Common myeloid progenitor, CD34-positive (primary cell): ENCODE results near the gene SLC22A13.
A peak's percentile ranks its signal among the peaks of the same experiment; 100 is the strongest.

ENCODE experiments used
- CTCF ChIA-PET: fragments of 350-600 bp; sonication (Branson Sonifier 250); formaldehyde crosslinking; loops from one replicate; lab custom pipeline; 2021; ENCODE audit warnings: antibody characterized with exemption; lab: Charles Lee
- POLR2A ChIA-PET: fragments of 350-600 bp; sonication (Branson Sonifier 250); formaldehyde crosslinking; loops from one replicate; lab custom pipeline; 2021; ENCODE audit warnings: antibody characterized with exemption; lab: Charles Lee
- DNase-seq, 3 donors: peaks; one replicate each; pipeline versions ENCODE4 v3.0.0 to v3.0.0-alpha.2; 2013
- H3K27ac ChIP-seq, 2 experiments: 1 replicate in 1 of 2; 2 replicates in 1 of 2; pipeline ENCODE4 v1.7.0; 2013; ENCODE audit warnings: inconsistent platforms in 2 of 2, low read length in 2 of 2, mild to moderate bottlenecking in 2 of 2, low read depth in 1 of 2, moderate library complexity in 1 of 2; ENCODE audit not compliant: severe bottlenecking in 2 of 2, insufficient read depth in 1 of 2, poor library complexity in 1 of 2
- H3K27me3 ChIP-seq, 5 experiments: replicated peaks in 2 of 5; 1 replicate in 3 of 5; 2 replicates in 2 of 5; pipeline versions ENCODE4 v1.6.1 to v1.7.0; 2013; ENCODE audit warnings: low read length in 4 of 5, mild to moderate bottlenecking in 2 of 5, moderate library complexity in 2 of 5, inconsistent platforms in 1 of 5; ENCODE audit not compliant: insufficient read depth in 5 of 5, control insufficient read depth in 4 of 5
- H3K36me3 ChIP-seq, 4 experiments: 1 replicate in 2 of 4; 2 replicates in 2 of 4; pipeline versions ENCODE4 v1.6.1 to v1.7.0; 2013; ENCODE audit warnings: low read length in 3 of 4, control low read depth in 1 of 4, mild to moderate bottlenecking in 1 of 4; ENCODE audit not compliant: control insufficient read depth in 4 of 4, insufficient read depth in 4 of 4
- H3K4me1 ChIP-seq, 4 experiments: 1 replicate in 3 of 4; 2 replicates in 1 of 4; pipeline versions ENCODE4 v1.6.1 to v1.7.1; 2013; ENCODE audit warnings: low read length in 3 of 4, mild to moderate bottlenecking in 3 of 4, control low read depth in 1 of 4, inconsistent platforms in 1 of 4, moderate library complexity in 1 of 4; ENCODE audit not compliant: control insufficient read depth in 4 of 4, insufficient read depth in 4 of 4; ENCODE audit errors: control extremely low read depth in 1 of 4
- H3K4me3 ChIP-seq, 7 experiments: 1 replicate in 4 of 7; 2 replicates in 3 of 7; pipeline versions ENCODE4 v1.5.1 to v1.7.0; 2013; ENCODE audit warnings: mild to moderate bottlenecking in 7 of 7, low read length in 6 of 7, moderate library complexity in 6 of 7, inconsistent platforms in 2 of 7, low read depth in 2 of 7, control low read depth in 1 of 7; ENCODE audit not compliant: insufficient read depth in 4 of 7, control insufficient read depth in 1 of 7; ENCODE audit errors: extremely low read depth in 1 of 7
- H3K9me3 ChIP-seq, 5 experiments: 1 replicate in 4 of 5; 2 replicates in 1 of 5; pipeline versions ENCODE4 v1.6.1 to v1.7.1; 2013; ENCODE audit warnings: low read length in 4 of 5, mild to moderate bottlenecking in 2 of 5, inconsistent platforms in 1 of 5, low read depth in 1 of 5, moderate library complexity in 1 of 5; ENCODE audit not compliant: control insufficient read depth in 4 of 5, insufficient read depth in 2 of 5; ENCODE audit errors: control extremely low read depth in 1 of 5
- WGBS: methylation state at CpG from one replicate; pipeline ENCODE4 v1.1.5; 2013; ENCODE audit not compliant: insufficient coverage; 5-methylcytosine and 5-hydroxymethylcytosine counted together

SLC22A13 gene

DNA sequence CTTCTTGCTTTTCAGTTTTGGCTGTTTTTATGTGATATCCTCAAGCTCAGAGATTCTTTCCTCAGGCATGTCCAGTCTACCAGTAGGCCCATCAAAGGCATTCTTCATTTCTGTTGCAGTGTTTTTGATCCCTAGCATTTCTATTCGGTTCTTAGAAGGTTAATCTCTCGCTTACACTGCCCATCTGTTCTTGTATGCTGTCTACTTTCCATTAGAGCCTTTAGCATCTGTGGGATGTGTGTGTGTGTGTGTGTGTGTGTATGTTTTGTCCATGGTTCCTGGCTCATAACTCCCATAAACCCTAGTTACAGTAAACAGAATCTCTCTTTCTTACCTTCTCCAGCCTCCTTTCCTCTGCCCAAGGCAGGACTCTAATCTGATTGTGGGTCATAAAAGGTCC, 5.1 kb upstream of the SLC22A13 start:
- Histone ChIP-seq H3K4me3 (no peak overlapping the region), H3K27ac (no peak overlapping the region), H3K4me1 (peaks cover 1 to 30% (median 12%) of the 10 kb centered on the region in 4 experiments), H3K36me3 (peaks cover 0 to 7% (median 3%) of the 10 kb centered on the region in 4 experiments), H3K27me3 (no peaks in the 10 kb centered on the region), H3K9me3 (no peaks in the 10 kb centered on the region)
- POLR2A ChIA-PET, result no interaction called here
- DNase-seq, result no peak
- WGBS, result no CpG with 5 or more reads among the region's 2 CpGs
- CTCF ChIA-PET, result interaction anchor here (0.7 kb wide), 1 partner anchor 133 kb away, joined by 3 read pairs; no protein-coding TSS in a partner anchor

DNA sequence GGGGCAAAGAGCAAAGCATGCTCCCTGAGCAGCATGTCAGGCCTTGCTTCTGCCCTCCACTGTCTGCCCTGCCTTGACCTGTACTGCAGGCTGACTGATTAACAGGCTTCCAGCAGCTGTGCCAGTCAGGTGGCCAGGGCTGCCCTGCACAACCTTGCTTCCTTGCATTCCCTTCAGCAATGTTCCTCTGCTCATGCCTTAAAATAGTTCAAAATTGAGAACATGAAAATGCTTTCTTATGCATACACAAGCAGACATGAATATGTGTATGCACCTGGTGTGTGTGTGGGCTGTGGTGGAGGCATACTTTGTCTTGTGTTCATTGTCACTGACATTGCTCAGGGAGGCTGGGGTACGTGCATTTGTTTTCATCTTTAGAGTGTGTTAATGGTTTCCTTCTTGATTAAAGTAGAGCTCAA, 1.2 kb upstream of the SLC22A13 start:
- Histone ChIP-seq H3K36me3 (peaks cover 0 to 6% (median 2%) of the 10 kb centered on the region in 4 experiments), H3K4me1 (peaks cover 8 to 58% (median 41%) of the 10 kb centered on the region in 4 experiments), H3K4me3 (peak overlapping the region in 1 of 7 experiments; percentile 4), H3K27me3 (no peaks in the 10 kb centered on the region), H3K9me3 (no peaks in the 10 kb centered on the region), H3K27ac (no peak overlapping the region)
- ChIA-PET POLR2A (no interaction called here), CTCF (no interaction called here)
- 0% methylated on average over 1 of the region's 1 CpG for WGBS
- no peak for DNase-seq

DNA sequence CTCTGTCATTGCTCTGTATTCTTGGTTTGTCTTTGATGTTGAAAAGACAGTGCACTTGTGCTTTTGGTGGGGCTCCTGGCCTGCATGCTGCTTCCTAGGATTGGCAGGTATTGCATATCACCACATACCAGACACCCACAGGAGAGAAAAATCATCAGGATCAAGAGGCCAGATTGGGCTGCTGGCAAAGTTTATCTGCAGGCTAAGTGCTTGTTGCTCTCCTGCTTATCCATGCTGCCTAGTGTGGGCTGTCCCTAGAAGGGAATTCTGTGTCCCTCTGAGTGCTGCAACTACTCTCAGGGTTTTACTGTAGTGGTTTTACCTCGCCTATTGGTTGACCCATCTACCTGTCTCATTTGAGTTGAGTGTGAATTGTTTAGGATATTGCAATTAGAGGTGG, 833 bp upstream of the SLC22A13 start:
- WGBS, result 100% methylated on average over 1 of the region's 1 CpG
- Histone ChIP-seq H3K27ac (no peak overlapping the region), H3K9me3 (no peaks in the 10 kb centered on the region), H3K36me3 (peaks cover 0 to 6% (median 2%) of the 10 kb centered on the region in 4 experiments), H3K4me3 (no peak overlapping the region), H3K27me3 (no peaks in the 10 kb centered on the region), H3K4me1 (peaks cover 8 to 55% (median 40%) of the 10 kb centered on the region in 4 experiments)
- ChIA-PET POLR2A (no interaction called here), CTCF (no interaction called here)
- no peak for DNase-seq

- ChIA-PET POLR2A (no interaction called here), CTCF (no interaction called here)
- H3K4me3 ChIP-seq, result peak overlapping the region in 1 of 7 experiments; percentile 7
- H3K36me3 ChIP-seq, result no peaks in the 10 kb centered on the region
- 100% methylated on average over 1 of the region's 1 CpG for WGBS
- H3K9me3 ChIP-seq, result no peaks in the 10 kb centered on the region
- H3K27me3 ChIP-seq, result no peaks in the 10 kb centered on the region
- no peak for DNase-seq
- H3K4me1 ChIP-seq, result peaks cover 8 to 50% (median 37%) of the 10 kb centered on the region in 4 experiments
- H3K27ac ChIP-seq, result peak overlapping the region in 1 of 2 experiments; percentile 27
Observed at GRCh38 chr3:38266810-38267209, 1.2 kb downstream of the SLC22A13 start.

DNA sequence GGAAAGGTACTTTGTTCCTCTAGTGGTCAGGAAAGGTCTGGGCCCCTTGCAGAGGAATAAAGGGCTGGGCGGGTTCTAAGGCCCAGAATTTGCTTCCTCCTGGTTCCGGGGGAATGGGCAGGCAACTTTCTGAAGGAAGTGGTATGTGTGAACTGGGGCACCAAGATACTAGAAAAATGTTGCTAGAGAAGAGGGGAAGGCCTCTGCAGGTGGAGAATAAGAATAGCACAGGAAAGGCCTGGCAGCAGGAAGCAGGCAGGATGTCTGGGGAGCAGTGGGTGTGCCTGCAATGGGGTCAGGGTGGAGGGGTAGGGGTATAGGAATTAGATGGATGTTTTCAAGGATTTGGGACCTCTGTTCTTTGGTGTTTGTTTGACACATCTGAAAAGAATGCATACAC, 2.0 kb downstream of the SLC22A13 start:
- peak; percentile 8 to 63 (median 48) for DNase-seq
- no peaks in the 10 kb centered on the region for H3K27me3 ChIP-seq
- peak overlapping the region in 3 of 7 experiments; percentile 5 to 23 (median 20) for H3K4me3 ChIP-seq
- CTCF ChIA-PET, result no interaction called here
- H3K9me3 ChIP-seq, result no peaks in the 10 kb centered on the region
- peaks cover 8 to 50% (median 37%) of the 10 kb centered on the region in 4 experiments for H3K4me1 ChIP-seq
- POLR2A ChIA-PET, result no interaction called here
- peak overlapping the region; percentile 11 to 47 for H3K27ac ChIP-seq
- H3K36me3 ChIP-seq, result no peaks in the 10 kb centered on the region
- 0% methylated on average over 1 of the region's 2 CpGs for WGBS

DNA sequence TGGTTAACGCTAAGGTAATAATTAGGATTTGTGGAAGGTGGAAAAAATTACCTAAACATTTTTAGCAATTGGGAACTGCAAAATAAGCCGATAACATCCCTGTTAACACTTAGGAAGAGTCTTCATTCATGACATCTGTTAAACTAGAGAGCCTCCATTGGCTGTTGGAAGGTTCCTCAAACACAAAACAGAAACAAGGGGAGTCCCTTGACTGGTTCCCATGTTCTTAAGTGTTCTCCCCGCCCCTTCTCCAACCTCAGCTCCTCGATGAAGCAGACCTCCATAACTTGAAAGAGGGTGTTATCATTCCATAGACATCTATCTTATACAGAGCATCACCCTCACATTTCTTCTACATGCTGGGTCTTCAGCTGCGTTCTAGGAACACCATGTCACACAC, 2.5 kb downstream of the SLC22A13 start:
- Histone ChIP-seq H3K36me3 (no peaks in the 10 kb centered on the region), H3K9me3 (no peaks in the 10 kb centered on the region), H3K4me3 (peak overlapping the region in 3 of 7 experiments; percentile 1 to 55 (median 30)), H3K27ac (no peak overlapping the region), H3K27me3 (no peaks in the 10 kb centered on the region), H3K4me1 (peaks cover 8 to 50% (median 37%) of the 10 kb centered on the region in 4 experiments)
- POLR2A ChIA-PET, result no interaction called here
- CTCF ChIA-PET, result no interaction called here
- WGBS, result 18% methylated on average over 4 of the region's 5 CpGs
- peak; percentile 12 to 71 (median 64) for DNase-seq

GRCh38 chr3:38268522-38268921, 2.9 kb downstream of the SLC22A13 start:
- H3K36me3 ChIP-seq, result no peaks in the 10 kb centered on the region
- CTCF ChIA-PET, result no interaction called here
- DNase-seq, result peak; percentile 9 to 71 (median 61)
- peak overlapping the region in 1 of 2 experiments; percentile 15 for H3K27ac ChIP-seq
- POLR2A ChIA-PET, result no interaction called here
- H3K4me3 ChIP-seq, result peak overlapping the region in 4 of 7 experiments; percentile 1 to 55 (median 17)
- H3K4me1 ChIP-seq, result peaks cover 8 to 50% (median 37%) of the 10 kb centered on the region in 4 experiments
- H3K9me3 ChIP-seq, result no peaks in the 10 kb centered on the region
- no peaks in the 10 kb centered on the region for H3K27me3 ChIP-seq
- no CpG with 5 or more reads among the region's 1 CpG for WGBS
